NCI-H1092 treated with DMSO at 0.1 percent for 48 hours (cell line): ENCODE results near the gene PTPN13.

Source experiments
- DNase-seq: peaks from one replicate; lab custom pipeline; 2025; lab: John Stamatoyannopoulos, UW

The PTPN13 gene

DNA sequence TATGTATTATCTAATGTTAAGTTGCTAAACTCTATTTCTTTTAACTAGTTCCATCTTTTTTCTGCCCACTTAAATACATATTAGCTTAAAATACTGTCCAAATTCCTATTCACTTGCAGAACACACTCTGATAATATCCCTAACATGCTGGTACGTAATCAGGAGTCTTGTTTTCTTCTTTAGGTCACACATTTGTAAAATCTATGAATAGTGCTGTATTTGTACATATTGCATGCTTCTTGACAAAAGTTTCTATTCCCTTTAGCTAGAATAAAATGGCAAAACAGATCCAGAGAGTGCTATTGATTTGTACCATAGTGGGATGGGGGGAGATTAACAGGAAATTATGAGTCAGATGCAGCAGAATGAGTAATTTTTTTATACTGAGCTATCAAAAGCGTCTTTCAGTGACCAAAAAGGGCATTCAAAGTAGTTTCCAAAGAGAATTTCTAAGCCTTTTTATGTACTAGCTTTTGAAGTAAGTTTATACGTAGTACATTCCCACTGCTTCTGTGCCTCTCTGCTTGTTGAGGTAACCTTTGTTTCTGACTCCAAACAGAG lies 126.5 kb downstream of the PTPN13 start:
- DNase-seq = no peak

DNA sequence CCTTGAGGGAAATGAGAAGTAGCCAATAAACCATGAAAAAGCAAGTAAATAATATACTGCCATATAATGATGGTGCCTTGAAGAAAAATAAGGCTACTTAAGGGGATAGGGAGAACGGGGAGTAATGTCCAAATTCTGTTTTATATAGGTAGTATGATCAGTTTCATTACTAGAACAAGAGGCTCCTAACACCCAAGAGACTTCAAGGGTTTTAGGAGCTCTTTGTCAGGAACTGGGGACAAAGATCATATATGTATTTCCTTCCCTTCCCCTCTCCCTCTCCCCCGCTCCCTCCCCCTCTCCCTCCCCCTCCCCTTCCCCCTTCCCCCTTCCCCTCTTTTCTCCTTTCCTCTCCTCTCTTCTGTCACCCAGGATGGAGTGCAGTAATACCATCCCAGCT lies 127.3 kb downstream of the PTPN13 start:
- DNase-seq = no peak

DNA sequence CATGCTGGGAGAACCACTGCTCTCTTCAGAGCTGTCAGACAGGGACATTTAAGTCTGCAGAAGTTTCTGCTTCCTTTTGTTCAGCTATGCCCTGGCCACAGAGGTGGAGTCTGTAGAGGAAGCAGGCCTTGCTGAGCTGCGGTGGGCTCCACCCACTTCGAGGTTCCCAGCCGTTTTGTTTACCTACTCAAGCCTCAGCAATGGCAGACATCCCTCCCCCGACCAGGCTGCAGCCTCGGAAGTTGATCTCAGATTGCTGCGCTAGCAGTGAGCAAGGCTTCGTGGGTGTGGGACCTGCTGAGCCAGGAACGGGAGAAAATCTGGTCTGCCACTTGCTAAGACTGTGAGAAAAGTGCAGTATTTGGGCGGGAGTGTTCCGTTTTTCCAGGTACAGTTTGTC lies 136.2 kb downstream of the PTPN13 start:
- DNase-seq = no peak

DNA sequence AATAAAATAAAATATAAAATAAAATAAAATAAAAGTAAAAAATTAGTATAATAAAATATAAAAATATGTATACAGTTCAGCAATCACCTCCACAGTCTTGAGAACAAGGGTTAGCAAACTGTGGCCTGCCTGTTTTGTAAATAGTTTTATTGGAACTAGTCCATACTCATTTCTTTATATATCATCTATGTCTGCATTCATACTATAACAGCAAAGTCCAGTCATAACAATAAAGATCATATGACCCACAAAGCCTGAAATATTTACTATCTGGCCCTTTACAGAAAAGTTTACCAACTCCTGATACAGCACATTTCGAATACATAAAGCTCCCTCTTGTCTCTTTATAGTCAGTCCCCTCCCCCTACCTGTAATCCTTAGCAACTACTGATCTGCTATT lies 143.1 kb downstream of the PTPN13 start:
- no peak for DNase-seq

DNA sequence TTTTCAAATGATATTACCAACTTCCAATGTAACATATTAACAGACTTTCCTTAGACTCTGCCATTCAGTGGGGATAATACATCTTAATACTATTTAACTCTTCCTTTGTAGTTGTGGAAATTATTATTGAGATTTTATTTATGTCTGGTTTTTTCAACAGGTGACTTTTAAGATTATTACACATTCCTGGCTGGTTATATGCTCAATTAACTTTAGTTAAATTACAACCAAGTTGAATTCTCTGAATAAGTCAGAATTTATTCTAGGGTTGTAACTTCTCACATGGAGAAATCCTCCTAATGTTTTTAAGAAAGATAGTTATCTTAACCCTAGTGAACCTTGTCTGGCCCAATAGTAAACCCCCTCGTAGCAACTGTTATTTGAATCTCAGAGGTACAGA lies 147.7 kb downstream of the PTPN13 start:
- DNase-seq = no peak

DNA sequence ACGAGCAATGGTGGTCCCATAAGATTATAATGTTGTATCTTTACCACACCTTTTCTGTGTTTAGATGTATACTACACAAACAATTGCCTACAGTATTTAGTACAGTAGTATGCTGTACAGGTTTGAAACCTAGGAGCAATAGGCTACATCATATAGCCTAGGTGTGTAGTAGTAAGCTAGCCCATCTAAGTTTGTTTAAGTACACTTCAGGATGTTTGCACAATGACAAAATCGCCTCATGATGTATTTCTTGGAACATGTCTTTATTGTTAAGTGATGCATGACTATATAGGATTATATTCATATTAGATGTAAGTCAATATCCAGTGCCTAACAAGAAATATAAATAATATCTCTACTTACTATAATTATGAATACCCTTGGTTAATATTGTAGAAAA lies 150.5 kb downstream of the PTPN13 start:
- DNase-seq = no peak

DNA sequence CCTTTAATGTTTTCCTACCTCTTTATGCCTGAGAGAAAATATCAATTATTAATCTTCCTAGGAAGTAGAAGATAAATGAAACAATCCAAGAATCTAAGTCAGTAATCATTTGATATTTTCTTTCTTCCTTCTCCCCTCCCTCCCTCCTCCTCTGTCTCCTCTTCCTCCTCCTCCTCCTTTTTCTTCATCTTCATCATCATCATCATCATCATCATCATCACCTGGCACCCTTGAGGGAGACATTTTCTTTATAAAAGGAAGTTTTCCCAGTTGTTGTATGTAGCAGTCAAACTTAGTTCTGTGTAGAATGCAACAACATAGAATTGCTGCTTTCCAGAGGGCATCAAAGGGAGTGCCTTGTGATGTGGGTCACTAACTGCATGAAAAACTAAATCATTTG lies 155.0 kb downstream of the PTPN13 start:
- no peak for DNase-seq

DNA sequence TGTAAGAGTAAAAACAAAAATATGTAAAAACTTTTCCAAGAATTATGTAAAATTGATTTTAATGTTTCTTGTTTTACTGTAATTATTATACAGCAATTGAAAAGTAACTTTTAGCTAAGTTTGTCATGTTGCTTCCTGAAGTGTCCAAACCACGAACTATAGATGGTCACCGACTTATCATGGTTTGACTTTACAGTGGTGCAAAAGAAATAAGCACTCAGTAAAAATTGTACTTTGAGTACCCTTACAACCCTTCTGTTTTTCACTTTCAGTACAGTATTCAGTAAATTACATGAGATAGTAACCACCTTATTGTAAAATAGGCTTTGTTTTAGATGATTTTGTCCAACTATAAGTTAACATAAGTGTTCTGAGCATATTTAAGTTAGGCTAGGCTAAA lies 161.3 kb downstream of the PTPN13 start:
- DNase-seq = no peak

DNA sequence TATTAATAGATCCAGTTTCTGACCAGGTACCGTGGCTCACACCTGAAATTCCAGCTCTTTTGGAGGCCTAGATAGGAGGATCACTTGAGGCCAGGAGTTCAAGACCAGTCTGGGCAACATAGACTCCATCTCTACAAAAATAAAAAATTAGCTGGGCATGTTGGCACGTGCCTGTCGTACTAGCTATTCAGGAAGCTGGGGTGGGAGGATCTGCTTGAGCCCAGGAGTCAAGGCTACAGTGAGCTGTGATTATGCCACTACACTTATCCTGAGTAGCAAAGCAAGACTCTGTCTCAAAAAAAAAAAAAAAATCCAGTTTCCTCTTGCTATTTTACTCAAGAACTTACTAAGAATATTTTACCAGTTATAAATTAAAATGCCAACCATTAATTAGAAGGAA lies 163.4 kb downstream of the PTPN13 start:
- no peak for DNase-seq

DNA sequence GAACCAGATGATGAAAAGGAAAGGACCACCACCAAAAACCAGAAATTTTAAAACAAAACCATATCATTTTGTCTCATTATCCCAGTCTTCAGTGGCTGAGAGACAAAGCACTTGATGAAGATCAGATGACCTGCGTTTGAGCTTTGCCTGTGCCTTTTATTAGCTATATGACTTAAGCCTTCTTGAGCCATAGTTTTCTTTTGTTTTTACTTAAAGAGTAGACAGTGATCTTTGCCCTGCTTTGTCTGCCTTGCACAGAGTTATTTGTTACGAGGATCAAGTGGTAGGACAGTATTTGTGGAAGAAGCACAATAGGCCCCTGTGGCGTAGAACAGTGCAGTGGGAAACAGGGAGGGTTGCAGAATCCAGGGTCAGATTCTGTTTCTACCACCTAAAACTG lies 165.2 kb downstream of the PTPN13 start:
- no peak for DNase-seq

DNA sequence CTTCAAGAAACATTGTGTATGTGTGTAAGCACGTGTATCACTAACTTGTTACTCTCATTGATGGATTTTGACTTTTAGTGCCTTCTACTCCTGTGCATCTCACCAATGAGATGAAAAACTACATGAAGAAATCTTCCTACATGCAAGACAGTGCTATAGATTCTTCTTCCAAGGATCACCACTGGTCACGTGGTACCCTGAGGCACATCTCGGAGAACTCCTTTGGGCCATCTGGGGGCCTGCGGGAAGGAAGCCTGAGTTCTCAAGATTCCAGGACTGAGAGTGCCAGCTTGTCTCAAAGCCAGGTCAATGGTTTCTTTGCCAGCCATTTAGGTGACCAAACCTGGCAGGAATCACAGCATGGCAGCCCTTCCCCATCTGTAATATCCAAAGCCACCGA lies 168.5 kb downstream of the PTPN13 start:
- DNase-seq = no peak

DNA sequence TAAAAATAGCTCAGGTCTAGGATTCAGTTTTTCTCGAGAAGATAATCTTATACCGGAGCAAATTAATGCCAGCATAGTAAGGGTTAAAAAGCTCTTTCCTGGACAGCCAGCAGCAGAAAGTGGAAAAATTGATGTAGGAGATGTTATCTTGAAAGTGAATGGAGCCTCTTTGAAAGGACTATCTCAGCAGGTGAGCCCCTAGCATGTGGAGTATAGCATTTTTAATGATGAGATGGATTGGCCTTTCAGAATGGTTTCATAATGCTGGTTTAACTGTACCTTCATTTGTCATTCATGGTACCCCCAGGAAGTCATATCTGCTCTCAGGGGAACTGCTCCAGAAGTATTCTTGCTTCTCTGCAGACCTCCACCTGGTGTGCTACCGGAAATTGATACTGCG lies 175.7 kb downstream of the PTPN13 start:
- no peak for DNase-seq

DNA sequence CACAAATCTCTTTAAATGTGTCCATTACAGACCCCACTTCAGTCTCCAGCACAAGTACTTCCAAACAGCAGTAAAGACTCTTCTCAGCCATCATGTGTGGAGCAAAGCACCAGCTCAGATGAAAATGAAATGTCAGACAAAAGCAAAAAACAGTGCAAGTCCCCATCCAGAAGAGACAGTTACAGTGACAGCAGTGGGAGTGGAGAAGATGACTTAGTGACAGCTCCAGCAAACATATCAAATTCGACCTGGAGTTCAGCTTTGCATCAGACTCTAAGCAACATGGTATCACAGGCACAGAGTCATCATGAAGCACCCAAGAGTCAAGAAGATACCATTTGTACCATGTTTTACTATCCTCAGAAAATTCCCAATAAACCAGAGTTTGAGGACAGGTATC lies 177.0 kb downstream of the PTPN13 start:
- no peak for DNase-seq

DNA sequence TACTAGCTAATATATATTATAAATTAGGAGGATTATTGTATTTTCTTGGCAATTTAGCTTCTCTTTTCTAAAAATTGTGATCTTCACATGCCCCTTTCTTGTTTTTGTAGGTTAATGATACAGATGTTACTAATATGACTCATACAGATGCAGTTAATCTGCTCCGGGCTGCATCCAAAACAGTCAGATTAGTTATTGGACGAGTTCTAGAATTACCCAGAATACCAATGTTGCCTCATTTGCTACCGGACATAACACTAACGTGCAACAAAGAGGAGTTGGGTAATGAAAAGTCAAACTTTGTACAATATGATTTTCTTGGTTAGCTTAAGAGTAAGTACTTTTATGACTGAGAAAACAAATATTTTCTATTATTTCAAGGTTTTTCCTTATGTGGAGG lies 180.9 kb downstream of the PTPN13 start:
- no peak for DNase-seq

DNA sequence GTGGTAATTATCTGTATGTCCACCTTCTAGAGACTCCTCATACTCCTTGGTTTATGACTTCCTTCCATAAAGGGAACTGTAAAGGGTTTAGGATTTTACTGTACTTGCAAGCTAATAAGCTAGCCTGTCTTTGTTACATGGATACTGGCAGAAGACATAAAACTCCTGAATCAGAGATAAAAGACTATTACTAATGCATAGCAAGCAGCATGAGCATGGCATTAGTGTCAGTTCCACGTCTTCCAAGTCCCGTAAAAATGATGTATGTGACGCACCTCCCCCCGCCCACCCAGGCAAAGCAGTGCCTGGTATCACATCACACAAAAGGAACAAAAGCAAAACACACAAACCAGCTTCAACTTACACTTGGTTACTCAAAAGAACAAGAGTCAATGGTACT lies 184.1 kb downstream of the PTPN13 start:
- no peak for DNase-seq

DNA sequence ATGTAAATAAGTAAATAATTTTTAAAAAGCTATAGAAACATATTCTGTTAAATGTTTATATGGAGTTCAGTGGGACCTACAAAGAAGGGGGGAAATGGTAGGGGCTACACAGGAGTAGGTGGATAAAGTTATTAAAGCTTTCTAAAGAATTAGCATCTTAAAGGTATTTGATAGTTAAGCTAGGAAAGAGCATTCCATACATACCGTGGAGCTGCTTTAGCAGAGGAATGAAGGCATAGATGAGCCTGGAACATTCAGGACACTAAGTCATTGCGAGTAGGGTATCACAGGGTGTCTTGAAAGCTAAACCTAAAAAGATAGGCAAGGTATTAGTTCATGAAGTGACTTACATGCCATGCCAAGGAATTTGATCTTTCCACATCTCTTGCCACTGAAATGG lies 194.7 kb downstream of the PTPN13 start:
- DNase-seq = no peak

DNA sequence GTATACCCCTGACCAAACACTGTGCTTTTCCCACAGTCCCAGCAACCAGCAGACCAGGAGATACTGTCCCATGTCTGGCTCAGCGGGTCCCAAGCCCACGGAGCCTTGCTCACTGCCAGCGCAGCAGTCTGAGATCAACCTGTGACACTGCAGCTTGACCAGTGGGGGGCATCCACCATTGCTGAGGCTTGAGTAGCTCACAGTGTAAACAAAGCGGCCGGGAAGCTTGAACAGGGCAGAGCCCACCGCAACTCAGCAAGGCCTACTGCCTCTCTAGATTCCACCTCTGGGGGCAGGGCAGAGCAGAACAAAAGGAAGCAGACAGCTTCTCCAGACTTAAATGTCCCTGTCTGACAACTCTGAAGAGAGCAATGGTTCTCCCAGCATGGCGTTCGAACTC lies 197.0 kb downstream of the PTPN13 start:
- no peak for DNase-seq

DNA sequence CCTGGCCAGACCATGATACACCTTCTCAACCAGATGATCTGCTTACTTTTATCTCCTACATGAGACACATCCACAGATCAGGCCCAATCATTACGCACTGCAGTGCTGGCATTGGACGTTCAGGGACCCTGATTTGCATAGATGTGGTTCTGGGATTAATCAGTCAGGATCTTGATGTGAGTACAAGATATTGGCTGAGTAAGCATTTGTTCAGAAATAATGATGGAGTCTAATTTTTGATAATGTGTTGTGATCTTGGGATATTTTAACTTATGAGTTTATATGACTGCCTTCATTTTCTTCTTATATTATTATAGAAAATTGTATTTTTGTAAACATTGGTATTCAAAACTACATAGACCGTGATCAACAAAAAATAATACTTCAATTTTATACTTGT lies 215.7 kb downstream of the PTPN13 start:
- no peak for DNase-seq

DNA sequence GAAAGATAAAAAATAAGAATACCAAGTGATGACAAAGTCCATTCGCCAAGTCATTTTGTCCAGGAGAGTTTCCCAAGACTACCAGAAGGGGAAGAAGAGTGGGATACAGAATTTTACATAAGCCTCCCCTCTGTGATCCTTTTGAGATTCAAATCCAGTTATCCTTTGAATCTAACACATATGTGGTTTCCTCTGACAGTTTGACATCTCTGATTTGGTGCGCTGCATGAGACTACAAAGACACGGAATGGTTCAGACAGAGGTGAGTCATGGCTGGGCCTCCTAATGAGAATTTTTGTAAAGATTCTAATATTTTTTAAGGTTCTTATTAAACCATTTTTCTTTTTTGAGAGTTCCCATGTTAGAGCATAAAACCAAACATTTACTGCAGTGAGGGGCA lies 216.7 kb downstream of the PTPN13 start:
- no peak for DNase-seq

DNA sequence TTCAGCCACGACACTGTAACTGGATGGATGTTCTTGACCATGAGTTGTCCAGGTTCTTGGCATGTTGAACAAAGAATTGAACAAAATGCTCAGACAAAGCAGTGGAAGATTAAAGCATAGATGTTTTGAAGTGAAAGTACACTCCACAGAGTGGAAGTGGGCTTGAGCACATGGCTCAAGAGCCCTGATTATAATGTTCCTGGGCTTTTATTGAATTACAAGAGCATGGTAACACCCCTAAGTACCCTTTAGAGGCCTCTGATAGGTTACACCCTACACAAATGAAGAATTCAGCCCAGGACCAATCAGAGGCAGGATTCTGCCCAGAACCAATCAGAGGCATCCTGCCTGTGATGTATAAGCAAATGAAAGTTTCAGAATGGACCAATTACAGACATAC lies 221.5 kb downstream of the PTPN13 start:
- DNase-seq = no peak

DNA sequence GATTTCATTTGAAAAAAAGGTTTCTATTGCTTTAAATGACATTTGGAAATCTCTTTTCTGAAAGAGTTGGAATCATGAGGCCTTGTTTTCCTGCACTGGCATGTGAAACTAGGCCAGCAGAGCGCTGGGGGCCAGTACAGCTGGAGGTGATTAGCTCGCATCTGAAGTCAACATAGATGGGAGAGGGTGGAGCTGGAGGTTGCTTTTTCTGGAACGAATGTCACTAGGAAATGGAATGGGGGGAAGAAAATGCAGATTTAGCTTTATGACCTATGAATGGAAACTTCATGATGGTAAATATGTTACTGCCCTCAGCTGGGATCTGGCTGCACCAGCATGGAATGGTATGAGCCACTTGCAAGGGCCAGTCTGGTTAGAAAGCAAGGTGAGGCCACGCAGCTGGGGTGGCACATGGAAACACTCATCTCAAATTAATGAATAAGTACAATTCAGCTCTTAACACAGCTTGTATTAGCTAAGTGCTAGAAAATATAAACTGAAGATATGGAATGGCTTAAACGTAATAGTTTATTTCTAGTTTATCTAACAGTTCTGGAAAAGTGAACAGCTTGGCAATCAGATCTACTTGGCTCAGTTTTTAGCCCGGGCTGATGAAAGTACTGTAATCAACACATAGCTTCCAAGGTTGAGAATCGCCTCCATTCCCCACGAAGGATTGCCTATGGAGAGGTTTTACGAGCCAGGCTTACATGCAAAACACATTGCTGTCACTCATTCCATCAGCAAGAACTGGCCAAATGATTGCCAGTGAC lies 222.6 kb downstream of the PTPN13 start:
- DNase-seq = no peak

DNA sequence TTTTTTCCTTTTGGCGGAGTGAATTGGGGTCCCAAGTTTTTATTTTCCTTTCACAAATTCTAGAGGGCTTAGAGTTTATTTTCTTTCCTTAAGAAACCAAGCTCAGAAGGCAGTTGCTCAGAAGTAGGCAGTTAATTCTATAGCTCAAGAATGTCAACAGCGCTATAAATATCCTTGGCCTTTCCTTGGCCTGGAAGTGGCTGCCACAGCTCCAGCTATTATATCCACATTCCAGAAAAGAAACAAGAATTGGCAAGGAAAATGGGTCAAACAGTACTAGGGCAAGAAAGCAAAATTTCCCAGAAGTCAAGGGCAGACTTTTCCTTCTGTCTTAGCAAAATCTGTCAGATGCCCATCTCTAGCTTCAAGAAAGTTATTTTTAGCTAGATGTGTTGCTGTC lies 224.1 kb downstream of the PTPN13 start:
- no peak for DNase-seq

DNA sequence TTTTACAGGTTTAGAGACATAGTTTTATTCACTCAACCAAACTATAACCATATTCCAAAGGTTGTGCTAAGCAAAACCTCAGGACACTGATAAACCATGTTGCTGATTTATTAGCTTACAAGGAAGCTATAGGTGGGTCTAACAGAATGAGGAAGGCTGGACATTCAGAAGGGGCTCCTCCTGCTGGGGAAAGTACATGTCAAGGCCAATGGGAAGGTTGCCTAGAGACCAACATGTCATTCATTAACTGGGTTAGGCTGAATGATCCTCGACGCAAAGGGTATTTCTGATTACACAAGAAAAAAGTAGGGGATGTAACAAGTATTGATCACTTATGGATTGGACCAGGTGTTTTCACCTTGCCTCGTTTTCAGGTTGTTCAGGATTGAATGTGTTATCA lies 224.7 kb downstream of the PTPN13 start:
- no peak for DNase-seq

DNA sequence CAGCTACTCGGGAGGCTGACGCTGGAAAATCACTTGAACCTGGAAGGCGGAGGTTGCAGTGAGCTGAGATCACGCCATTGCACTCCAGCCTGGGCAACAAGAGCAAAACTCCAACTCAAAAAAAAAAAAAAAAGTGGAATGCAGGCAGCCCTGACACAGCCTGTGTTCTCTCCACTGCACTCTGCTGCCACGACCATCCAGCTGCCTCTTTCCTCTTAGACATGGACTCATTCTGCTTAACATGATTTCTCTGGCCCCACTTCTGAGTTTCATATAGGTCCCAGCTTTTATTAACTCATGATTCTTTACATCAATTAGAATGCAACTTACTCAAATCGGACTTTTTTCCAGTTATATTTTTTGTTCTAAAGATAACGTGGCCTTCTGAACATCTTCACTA lies 225.4 kb downstream of the PTPN13 start:
- DNase-seq = no peak
